Activated B cell treated with CpG ODN at 0.5 μM for 24 hours (primary cell): ENCODE data around the gene MIAT. TPM values are rescaled to one million over a fixed set of nuclear protein-coding genes. Genes with fewer than 3 reads are reported as not detected.

Source experiments
- ATAC-seq: fragments of 200-7000 bp; cut with Tn5 transposase; one replicate; pipeline ENCODE4 v1.10.0; 2021; ENCODE audit warnings: low read depth, mild to moderate bottlenecking, moderate library complexity
- CTCF ChIA-PET: fragments of 350-600 bp; sonication (Branson Sonifier 250); formaldehyde crosslinking; loops from one replicate; lab custom pipeline; 2021; ENCODE audit warnings: antibody characterized with exemption; lab: Charles Lee
- POLR2A ChIA-PET: fragments of 350-600 bp; sonication (Branson Sonifier 250); formaldehyde crosslinking; loops from one replicate; lab custom pipeline; 2021; ENCODE audit warnings: antibody characterized with exemption; lab: Charles Lee
- DNase-seq: peaks from one replicate; pipeline ENCODE4 v3.0.0; 2022
- H3K27ac Mint-ChIP-seq: one replicate; pipeline ENCODE4 v1.8.0; 2020; ENCODE audit warnings: mixed read lengths
- H3K27me3 Mint-ChIP-seq: one replicate; pipeline ENCODE4 v1.8.0; 2021; ENCODE audit warnings: mixed read lengths
- H3K36me3 Mint-ChIP-seq: one replicate; pipeline ENCODE4 v1.8.0; 2021; ENCODE audit warnings: low read depth, mixed read lengths
- H3K4me1 Mint-ChIP-seq: one replicate; pipeline ENCODE4 v1.8.0; 2021; ENCODE audit warnings: mixed read lengths
- H3K4me3 Mint-ChIP-seq: one replicate; pipeline ENCODE4 v1.8.0; 2020; ENCODE audit warnings: mild to moderate bottlenecking, mixed read lengths
- H3K9me3 Mint-ChIP-seq: one replicate; pipeline ENCODE4 v1.8.0; 2020; ENCODE audit warnings: mixed read lengths
- CTCF ChIP-seq: fragments of 200-600 bp; IDR thresholded peaks from one replicate; pipeline ENCODE4 v1.8.0; 2022; ENCODE audit warnings: antibody characterized with exemption, mild to moderate bottlenecking
- intact Hi-C: fragments of 100-400 bp; cut with micrococcal nuclease; formaldehyde crosslinking; loops from one replicate; pipeline ENCODE4 v1.15.1; 2024
- total RNA-seq: library from RNA; stranded (reverse); gene quantifications from 2 replicates; pipeline ENCODE4 v1.2.3, GENCODE V29; 2022

The MIAT gene
- total RNA-seq, 1 donor from 2014 or later, result 7.3 TPM

DNA sequence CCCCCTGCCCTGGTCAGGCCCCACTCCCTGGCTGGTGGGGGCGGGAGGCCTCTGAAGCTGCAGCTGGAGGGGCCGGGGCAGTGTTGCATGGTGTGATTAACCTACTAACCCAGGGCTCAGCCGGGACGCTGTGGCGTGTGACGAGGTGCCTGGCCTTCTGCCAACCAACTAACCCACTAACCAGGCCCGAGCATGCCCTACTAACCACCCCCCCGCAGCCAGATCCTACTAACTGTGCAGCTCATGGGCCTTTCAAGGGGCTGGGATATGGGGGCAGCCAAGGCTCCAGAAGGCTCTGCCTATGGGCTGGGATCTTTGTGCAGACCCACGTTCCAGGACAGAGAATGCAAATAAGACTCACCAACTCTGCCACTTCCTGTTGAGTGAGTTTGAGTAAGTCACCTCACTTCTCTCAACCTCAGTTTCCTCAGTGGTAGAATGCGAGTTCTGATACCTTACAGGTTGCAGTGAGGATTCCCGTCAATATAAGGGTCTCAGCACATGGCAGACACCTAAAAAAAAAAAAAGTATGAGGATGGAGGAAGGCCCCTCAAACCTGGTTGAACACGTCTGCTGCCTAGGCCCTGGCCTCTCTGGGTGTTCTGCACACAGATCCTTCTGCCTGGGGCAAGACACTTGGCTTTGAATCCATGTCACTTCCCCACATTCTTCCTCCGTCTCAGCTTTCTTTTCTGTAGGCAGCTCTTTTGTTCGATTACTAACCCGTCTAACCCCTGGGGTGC is 14.1 kb downstream of the MIAT start:
- intact Hi-C loops, result loop anchor here (1.0 to 5.0 kb wide), 7 partner anchors 13 to 1247 kb away; partner anchors contain the start of genes ASPHD2, GRK3, PITPNB and TFIP11
- peak overlapping the region; percentile 99 for H3K27ac Mint-ChIP-seq
- H3K27me3 Mint-ChIP-seq, result no peaks in the 10 kb centered on the region
- H3K36me3 Mint-ChIP-seq, result peaks cover 23% of the 10 kb centered on the region
- CTCF ChIA-PET, result interaction anchor here (1.2 kb wide), 1 partner anchor 8 kb away, joined by 3 read pairs; no protein-coding TSS in a partner anchor
- peaks cover 94% of the 10 kb centered on the region for H3K4me1 Mint-ChIP-seq
- peak; percentile 49 for ATAC-seq
- no peak for TF ChIP-seq CTCF
- no peaks in the 10 kb centered on the region for H3K9me3 Mint-ChIP-seq
- DNase-seq, result peak; percentile 60
- H3K4me3 Mint-ChIP-seq, result peak overlapping the region; percentile 98
- POLR2A ChIA-PET, result interaction anchor here (0.7 to 1.6 kb wide), 4 partner anchors 8 to 160 kb away, joined by 3 to 4 read pairs (median 4); no protein-coding TSS in a partner anchor

DNA sequence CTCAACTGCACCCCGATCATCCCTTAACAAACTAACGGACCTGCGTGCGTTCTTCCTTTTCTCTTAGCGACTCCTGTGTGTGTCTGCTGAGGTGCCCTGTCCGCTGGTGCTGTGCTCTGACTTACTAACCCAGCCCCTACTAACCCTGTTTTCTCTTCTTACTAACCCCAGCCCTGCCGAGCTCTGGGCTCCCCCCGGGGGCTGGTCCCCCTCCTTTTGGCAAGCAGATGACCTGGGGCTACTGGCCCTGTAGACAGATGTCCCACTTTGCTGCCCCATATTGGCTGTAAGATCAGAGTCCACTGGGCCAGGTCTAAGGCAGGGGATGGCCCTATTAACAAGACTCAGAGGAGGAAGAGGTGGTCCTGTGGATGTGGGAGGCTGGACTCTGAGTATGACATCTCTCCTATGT is 14.7 kb downstream of the MIAT start:
- peaks cover 92% of the 10 kb centered on the region for H3K4me1 Mint-ChIP-seq
- no peak for TF ChIP-seq CTCF
- peak overlapping the region; percentile 98 for H3K4me3 Mint-ChIP-seq
- H3K36me3 Mint-ChIP-seq, result peaks cover 24% of the 10 kb centered on the region
- H3K27me3 Mint-ChIP-seq, result no peaks in the 10 kb centered on the region
- H3K9me3 Mint-ChIP-seq, result no peaks in the 10 kb centered on the region
- DNase-seq (no peak), ATAC-seq (no peak)
- CTCF ChIA-PET, result interaction anchor here (1.2 kb wide), 1 partner anchor 9 kb away, joined by 3 read pairs; no protein-coding TSS in a partner anchor
- H3K27ac Mint-ChIP-seq, result peak overlapping the region; percentile 99
- POLR2A ChIA-PET, result interaction anchor here (0.7 to 3.1 kb wide), 8 partner anchors 8 to 1248 kb away, joined by 4 to 32 read pairs (median 8); partner anchors contain the start of genes HPS4, MIAT, PITPNB and SRRD
- intact Hi-C loops, result loop anchor here (1.0 to 5.0 kb wide), 7 partner anchors 13 to 1247 kb away; partner anchors contain the start of genes ASPHD2, GRK3, PITPNB and TFIP11

GRCh38 chr22:26672590-26673468 is 15.4 kb downstream of the MIAT start:
- Mint-ChIP-seq H3K27ac (peak overlapping the region; percentile 99), H3K9me3 (no peaks in the 10 kb centered on the region), H3K4me1 (peaks cover 92% of the 10 kb centered on the region), H3K36me3 (peaks cover 24% of the 10 kb centered on the region), H3K27me3 (no peaks in the 10 kb centered on the region), H3K4me3 (peak overlapping the region; percentile 98)
- CTCF ChIA-PET, result interaction anchor here (1.2 to 1.3 kb wide), 2 partner anchors 7 to 10 kb away, joined by 3 read pairs; no protein-coding TSS in a partner anchor
- ATAC-seq, result peak; percentile 67
- peak; percentile 82 for DNase-seq
- POLR2A ChIA-PET, result interaction anchor here (0.5 to 3.1 kb wide), 12 partner anchors 10 to 1247 kb away, joined by 3 to 32 read pairs (median 5); partner anchors contain the start of genes ASPHD2, HPS4, MIAT and PITPNB
- intact Hi-C loops, result loop anchor here (1.0 to 5.0 kb wide), 7 partner anchors 14 to 1246 kb away; partner anchors contain the start of genes ASPHD2, GRK3, PITPNB and TFIP11
- TF ChIP-seq CTCF, result no peak

DNA sequence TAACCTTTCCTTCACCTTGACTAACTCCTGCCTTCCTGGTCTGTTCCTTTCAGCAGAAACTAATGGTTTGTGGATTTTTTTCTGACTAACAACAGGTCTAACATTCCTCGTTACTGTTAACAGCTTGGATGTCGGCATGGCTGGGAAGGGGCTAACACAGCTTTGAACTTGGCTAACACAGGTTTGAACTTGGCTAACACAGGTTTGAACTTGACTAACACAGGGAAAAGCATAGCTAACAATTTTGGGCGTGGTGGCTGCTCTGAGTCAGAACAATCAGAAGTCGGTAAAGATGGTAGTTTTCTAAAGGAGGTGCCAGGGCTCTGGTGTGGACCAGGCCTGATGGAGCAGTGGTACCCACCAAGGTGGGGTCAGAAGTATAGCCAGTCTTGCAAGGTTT is 16.1 kb downstream of the MIAT start:
- DNase-seq (no peak), ATAC-seq (no peak)
- intact Hi-C loops, result loop anchor here (2.0 to 5.0 kb wide), 5 partner anchors 15 to 1245 kb away; partner anchors contain the start of genes GRK3, PITPNB and TPST2
- POLR2A ChIA-PET, result interaction anchor here (0.5 to 3.1 kb wide), 12 partner anchors 8 to 1246 kb away, joined by 3 to 32 read pairs (median 6); partner anchors contain the start of genes ASPHD2, HPS4, MIAT and PITPNB
- Mint-ChIP-seq H3K36me3 (peaks cover 27% of the 10 kb centered on the region), H3K27me3 (no peaks in the 10 kb centered on the region), H3K27ac (peak overlapping the region; percentile 99), H3K4me3 (peak overlapping the region; percentile 98), H3K4me1 (peaks cover 90% of the 10 kb centered on the region), H3K9me3 (no peaks in the 10 kb centered on the region)
- CTCF ChIA-PET, result interaction anchor here (1.3 kb wide), 1 partner anchor 8 kb away, joined by 3 read pairs; no protein-coding TSS in a partner anchor
- TF ChIP-seq CTCF, result no peak
